GM21447 (cell line): ENCODE measurements around the gene LRIG1.

Experiments used
- ATAC-seq: cut with Tn5 transposase; IDR thresholded peaks from one replicate; pipeline ENCODE4 v1.9.1; 2021; ENCODE audit not compliant: unreplicated experiment

Gene LRIG1, protein sequence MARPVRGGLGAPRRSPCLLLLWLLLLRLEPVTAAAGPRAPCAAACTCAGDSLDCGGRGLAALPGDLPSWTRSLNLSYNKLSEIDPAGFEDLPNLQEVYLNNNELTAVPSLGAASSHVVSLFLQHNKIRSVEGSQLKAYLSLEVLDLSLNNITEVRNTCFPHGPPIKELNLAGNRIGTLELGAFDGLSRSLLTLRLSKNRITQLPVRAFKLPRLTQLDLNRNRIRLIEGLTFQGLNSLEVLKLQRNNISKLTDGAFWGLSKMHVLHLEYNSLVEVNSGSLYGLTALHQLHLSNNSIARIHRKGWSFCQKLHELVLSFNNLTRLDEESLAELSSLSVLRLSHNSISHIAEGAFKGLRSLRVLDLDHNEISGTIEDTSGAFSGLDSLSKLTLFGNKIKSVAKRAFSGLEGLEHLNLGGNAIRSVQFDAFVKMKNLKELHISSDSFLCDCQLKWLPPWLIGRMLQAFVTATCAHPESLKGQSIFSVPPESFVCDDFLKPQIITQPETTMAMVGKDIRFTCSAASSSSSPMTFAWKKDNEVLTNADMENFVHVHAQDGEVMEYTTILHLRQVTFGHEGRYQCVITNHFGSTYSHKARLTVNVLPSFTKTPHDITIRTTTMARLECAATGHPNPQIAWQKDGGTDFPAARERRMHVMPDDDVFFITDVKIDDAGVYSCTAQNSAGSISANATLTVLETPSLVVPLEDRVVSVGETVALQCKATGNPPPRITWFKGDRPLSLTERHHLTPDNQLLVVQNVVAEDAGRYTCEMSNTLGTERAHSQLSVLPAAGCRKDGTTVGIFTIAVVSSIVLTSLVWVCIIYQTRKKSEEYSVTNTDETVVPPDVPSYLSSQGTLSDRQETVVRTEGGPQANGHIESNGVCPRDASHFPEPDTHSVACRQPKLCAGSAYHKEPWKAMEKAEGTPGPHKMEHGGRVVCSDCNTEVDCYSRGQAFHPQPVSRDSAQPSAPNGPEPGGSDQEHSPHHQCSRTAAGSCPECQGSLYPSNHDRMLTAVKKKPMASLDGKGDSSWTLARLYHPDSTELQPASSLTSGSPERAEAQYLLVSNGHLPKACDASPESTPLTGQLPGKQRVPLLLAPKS

DNA sequence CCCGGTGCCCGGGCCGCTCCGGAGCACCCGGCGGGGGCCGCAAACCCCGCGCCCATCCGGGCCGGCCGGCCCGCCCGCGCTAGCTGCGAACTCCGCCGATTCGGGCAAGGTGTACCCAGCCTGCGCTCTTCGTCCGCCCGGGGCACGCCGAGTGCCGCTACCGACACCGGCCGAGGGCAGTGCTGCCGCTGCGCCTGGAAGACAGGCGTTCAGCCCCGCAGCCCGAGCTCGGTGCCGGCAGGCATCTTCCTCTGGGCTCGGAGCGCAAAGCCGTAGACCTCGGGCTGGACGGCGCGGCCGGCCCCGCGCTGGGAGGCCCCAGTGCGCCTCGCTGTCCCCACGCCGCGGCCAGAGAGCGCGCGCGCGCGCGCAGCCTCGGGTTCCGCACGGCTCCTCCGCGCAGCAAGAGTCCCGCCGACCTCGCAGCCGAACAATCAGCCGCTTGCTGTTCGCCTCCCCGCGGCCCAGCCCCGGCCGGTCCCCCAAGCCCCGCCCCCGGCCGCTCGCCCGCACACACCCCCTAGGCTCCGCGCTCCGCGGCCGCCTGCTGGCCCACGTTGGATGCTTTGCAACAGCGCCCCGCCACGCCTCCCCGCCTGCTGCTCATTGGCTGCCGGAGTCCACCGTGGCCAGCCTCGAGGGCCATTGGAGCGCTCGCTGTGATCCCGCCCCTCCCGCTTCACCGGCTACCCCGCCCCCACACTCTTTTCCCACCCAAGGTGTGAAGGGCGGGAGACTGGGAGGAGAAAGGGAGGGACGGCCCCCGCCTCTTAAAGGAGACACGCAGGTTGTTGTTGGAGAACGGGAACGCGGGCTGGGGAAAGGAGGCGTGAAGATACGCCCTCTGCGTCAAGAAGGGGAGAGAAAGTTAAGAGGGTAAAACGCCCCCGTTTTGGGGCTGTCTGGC lies at the start of gene LRIG1:
Gene LRIG1, minus strand, starts transcription at position 447 of the 907 bp plus-strand sequence. CDS start 615 bp downstream, outside the sequence.
- ATAC-seq = peak; percentile 94

DNA sequence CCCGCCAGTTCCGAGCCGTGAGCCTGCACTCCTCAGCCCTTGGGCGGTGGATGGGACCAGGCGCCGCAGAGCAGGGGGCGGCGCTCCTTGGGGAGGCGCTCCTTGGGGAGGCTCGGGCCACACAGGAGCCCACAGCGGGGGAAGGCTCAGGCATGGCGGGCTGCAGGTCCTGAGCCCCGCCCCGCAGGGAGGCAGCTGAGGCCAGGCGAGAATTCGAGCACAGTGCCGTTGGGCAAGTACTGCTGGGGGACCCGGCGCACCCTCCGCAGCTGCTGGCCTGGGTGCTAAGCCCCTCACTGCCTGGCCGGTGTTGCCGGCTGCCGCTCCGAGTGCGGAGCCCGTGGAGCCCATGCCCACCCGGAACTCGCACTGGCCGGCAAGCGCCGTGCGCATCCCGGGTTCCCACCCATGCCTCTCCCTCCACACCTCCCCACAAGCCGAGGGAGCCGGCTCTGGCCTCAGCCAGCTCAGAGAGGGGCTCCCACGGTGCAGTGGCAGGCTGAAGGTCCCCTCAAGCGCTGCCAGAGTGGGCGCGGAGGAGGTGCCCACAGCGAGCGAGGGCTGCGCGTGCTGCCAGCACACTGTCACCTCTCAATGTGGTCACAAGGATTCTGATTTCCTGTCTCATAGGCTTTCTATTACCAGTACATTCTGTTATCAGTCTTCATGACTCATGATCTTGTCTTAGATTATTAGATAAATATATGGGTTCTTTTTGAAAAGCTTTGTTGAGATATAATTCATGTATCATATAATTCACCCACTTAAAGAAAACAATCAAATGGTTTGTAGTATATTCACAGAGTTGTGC lies 44.0 kb upstream of the LRIG1 start:
- no peak for ATAC-seq

DNA sequence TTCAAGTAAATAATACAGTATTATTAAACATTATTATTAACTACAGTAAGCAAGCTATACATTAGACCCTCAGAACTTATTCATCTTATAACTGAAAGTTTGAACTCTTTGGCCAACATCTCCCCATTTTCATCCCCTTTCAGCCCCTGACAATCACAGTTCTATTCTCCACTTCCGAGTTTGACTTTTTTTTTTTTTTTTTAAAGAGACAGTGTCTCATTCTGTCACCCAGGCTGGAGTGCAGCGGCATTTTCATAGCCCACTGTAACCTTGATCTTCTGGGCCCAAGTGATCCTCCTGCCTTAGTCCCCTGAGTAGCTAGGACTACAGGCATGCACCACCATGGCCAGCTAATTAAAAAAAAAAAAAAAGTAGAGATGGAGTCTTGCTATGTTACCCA lies 41.3 kb upstream of the LRIG1 start:
- ATAC-seq = no peak

DNA sequence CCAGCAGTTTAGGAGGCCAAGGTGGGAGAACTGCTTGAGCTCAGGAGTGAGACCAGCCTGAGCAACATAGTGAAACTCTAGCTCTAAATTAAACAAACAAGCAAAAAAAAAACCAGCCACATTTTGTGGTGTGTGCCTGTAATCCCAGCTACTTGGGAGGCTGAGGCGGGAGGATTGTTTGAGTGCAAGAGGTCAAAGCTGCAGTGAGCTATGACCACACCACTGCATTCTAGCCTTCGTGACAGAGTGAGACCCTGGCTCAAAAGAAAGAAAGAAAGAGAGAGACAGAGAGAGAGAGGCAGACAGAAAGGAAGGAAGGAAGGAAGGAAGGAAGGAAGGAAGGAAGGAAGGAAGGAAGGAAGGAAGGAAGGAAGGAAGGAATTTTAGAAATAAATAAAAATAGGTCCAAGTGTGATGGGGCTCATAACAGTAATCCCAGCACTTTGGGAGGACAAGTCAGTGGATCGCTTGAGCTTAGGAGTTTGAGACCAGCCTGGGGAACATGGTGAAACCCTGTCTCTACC lies 38.7 kb upstream of the LRIG1 start:
- no peak for ATAC-seq

DNA sequence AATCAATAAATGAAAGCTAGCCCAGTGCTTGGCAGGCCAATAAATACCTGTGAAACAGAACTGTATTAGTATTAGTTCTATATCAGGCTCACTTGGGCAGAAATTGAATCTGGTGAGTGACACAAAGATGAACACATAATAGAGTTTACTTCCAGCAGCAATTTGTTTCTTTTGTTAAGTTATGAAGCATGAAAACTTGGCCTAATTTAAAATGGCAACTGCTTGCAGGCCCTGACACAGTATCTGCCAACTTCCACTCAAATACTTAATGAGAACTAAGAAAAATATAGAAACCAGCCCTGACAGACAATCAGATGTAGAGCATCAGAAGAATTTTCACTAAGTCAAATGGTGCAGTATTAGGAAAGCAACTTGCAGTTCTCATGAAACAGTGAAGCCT lies 37.6 kb upstream of the LRIG1 start:
- ATAC-seq = no peak

DNA sequence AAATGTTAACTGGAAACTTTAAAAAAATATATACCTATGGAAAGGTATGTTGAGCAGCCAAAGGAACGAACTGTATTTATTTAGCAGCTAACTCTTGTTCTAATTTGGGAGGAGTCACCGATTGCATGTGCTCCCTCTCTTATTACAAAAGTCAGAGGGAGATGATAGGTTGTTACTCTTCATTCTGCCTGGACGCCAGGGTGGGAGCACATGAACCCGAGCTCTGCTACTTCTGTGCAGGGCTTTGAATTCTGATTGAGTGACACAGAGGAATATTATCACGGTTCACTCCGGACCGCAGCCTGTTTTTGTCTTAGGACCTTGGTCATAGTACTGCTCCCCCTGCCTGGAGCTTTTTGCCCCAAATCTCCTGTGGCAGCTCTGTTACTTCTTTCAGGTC lies 36.9 kb upstream of the LRIG1 start:
- ATAC-seq = no peak

DNA sequence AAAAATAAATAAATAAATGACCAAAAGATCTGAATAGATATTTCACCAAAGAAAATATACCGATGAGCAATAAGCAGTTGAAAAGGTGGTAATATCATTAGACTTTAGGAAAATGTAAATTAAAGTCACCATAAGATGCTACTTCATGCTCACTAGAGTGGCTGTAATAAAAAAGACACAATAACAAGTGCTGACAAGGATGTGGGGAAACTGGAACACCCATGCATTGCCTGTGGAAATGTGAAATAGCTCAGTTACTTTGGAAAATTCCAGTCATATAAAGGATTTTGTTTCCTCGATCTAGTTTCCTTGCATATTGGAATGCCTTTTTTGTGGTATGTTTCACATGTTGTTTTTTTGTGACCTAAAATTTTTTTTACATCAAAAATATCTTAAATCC lies 36.0 kb upstream of the LRIG1 start:
- ATAC-seq = no peak

DNA sequence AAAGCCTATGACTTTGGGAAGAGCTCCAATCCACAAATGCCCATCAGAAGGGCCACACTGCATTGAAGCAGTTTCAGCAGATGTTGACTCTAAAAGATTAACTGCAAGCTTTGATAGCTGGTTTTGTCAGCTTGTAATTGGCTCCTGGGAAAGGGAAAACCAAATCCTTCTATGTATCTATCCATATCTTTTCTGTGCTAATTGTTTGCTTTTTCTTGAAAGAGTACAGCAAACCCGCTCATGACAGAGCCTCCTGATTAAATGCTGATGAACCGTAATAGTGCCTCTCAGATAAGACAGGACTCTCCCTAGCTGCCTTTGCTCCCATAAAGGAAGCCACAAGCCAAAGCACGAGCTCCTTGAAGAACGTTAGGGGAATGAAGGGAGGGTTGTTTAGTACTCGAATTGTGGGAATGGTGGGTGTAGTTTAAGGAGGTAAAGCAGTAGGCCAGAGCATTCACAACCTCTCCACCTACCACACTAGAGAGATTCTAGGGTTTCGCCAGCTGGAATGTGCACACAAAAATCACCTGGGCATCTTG lies 33.6 kb upstream of the LRIG1 start:
- no peak for ATAC-seq

DNA sequence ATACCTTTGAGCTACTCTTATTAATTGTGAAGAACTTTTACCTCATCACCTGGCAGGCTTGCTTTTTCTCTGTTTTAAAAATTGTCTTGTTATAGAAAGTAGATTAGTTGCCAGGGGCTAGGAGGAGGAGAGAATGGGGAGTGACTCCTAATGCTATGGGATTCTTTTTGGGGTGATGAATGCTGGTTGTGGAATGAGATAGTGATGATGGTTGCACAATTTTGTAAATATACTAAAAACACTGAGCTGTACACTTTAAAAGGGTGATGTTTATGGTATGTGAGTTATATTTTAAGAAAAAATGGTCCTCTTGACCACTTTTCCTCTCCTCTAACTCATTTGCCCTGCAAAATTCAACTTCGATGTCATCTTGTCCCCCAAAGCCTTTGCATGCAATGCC lies 31.8 kb upstream of the LRIG1 start:
- ATAC-seq = no peak

DNA sequence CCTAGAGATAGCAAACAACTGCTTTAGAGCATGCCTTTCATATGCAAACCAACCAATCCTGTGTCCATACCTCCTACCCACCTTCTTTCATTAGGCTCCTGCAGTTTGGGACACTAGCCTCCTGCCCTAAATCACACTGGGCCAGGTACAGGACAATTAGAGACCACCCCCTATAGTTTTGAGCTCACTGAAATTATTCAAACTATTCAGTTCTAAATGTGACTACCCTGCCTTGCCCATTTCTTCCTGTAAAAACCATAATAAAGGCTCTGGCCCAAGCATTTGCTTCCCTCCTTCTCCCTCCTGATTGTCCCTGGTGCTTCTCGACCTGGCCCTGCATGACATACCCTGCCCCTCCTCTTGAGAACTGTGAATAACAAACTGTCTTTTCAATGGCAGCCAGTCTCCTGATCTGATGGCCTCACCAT lies 31.4 kb upstream of the LRIG1 start:
- no peak for ATAC-seq

DNA sequence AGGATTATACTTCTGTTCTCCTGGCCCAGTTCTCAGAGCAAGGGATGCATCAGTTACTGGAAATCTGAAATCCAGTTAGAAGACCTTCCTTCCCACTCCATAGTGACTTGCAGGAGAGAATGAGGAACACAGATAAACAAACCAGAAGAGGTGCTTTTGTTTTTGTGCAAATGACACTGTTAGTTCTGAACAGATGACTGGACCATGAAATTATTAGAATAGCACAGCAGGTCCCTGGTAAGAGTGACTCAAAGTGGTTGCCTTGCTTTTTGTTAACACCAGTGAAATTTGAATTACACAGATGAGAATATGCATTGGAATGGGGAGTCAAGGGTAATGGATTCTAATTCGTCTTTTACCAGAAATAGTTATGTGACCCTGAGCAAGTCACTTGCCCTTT lies 30.4 kb upstream of the LRIG1 start:
- ATAC-seq = no peak

DNA sequence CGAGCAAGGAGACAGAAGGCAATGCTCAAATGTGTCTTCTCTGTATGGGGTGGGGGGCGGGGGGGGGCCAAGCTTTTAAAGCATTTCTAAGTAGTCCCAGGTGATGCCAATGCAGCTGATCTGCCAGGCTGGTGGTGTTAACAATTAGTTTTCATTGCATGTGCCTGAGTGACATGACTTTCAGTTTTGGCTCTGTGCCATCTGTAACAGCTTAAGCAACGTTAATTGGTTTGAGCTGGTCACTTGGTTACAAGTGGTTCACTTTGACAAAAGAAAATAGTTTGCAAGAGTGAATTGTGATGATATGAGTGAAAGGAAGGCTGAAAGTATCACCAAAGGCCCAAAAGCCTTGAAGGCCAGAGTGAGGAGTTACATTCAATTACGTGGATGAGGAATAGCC lies 26.4 kb upstream of the LRIG1 start:
- no peak for ATAC-seq

DNA sequence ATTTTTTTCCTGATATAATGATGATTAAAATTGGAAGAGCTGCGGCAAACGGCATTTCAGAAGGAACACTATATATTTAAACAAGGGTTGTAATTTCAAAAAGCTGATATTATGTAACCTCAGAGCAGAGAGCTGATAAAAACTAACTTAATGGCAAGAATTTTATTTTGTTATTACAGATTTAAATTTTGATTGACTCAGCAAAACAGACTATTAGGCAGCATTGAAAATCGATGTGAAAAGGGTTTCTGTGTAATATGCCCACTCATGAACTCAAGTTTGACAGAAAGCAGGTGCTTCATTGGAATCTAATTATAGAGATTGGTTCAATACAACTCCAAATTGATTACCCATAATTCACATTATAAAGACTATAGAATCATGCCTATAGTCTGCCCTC lies 24.9 kb upstream of the LRIG1 start:
- no peak for ATAC-seq

DNA sequence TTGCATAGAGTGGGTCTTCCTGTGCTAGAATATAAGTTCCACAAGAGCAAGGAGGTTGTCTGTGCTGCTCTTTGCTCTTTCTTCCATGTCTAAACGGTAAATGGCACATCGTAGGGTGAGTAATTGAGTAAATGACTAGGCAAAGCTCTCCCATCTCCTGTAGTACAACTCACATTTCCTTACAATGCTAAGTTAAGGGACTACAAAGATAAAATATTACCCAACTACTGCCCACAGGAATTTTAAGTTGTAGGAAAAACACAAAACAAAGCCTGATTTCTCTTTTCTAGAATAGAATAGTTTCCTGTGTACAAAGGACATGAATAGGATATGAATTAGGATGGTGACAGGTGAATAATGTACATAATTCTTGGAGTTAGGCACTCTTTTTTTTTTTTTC lies 19.9 kb upstream of the LRIG1 start:
- no peak for ATAC-seq

DNA sequence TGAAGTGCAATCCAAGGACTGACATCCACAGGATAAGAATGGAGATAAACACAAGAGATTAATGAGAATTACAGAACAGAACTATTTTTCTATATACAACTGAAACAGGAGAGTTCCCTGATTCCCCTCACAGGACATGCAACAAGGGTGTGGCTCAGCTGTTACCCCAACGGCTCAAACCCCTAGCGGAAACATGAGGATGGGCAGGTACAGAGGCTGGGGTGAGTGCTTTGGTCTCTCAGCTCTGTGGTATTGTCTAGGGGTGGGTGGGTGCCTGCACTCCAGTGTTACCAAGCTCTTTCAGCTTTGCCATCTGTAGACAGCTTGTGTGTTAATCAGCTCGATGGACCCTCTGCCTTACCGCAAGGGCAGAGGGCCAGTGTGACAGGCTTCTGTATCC lies 17.8 kb upstream of the LRIG1 start:
- ATAC-seq = no peak

DNA sequence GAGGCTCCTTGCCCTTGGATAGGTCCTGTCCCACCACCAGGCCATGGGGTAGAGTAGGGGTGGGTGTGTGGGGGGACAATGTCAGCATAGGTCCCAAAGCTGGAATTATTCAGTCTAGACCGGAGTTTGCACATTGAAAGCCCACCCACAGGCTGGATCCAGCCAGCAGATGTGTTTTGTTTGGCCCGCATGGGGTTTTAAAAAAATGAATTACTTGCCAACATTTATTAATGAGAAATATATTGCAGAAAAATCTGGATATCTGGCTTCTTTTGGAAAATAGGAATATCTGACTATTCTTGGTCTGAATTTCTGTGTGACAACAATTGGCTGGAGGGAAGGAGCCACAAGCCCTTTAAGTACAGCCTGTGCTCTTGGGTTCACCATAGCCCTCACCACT lies 17.3 kb upstream of the LRIG1 start:
- no peak for ATAC-seq

DNA sequence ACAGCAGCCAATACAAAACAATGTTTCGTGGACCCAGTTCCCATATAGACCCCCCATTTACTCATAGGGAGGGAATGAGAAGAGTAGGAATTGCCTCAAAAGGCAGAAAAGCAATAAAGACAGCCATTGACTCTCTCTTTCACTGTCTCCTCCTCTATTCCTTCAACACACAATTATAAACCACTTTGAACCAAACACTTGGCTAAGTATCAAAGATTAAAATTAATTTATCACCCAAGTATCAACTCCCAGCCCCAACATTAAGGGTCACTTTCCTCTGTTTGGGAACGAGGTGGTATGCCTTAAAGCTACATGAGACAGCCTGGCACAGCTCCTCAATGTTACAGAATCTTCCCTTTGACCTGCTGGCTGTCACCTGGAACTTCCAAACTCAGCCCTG lies 16.4 kb upstream of the LRIG1 start:
- no peak for ATAC-seq

DNA sequence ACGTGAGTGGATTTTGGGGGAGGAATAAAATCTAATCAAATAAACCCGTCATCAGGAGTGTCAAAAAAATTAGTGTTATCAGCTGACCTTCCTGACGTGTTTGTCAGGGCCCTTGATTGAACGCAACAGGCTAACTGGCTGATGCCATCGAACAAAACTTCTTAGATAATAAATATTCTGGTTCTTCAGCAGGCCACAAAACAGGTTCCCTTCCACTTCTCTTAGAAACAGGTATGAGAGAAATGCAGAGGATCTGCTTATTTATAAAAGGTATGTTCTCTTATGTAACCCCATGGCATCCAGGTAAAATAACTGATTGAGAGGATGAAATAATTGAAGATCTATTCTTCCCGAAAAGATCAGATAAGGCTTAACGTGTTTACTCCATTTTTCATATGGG lies 7.6 kb upstream of the LRIG1 start:
- no peak for ATAC-seq
